GM19238 (cell line): Measurements from ENCODE around the gene SLC19A1.

Experiments
- DNase-seq: peaks from one replicate; pipeline ENCODE4 v3.0.0; 2011; ENCODE audit warnings: low spot score; ENCODE audit not compliant: insufficient read length

Gene SLC19A1

GRCh38 chr21:45542242-45542666, at the start of gene SLC19A1:
SLC19A1 (minus strand) TSS chr21:45542440; CDS start chr21:45537959, 4,481 bp downstream.
- peak; percentile 98 for DNase-seq

GRCh38 chr21:45591619-45592207, 49.5 kb upstream of the SLC19A1 start:
- no peak for DNase-seq

- DNase-seq = peak; percentile 54
Measured at GRCh38 chr21:45590726-45591618, 48.7 kb upstream of the SLC19A1 start.

- DNase-seq = peak; percentile 65
Measured at GRCh38 chr21:45590246-45590725, 48.0 kb upstream of the SLC19A1 start.

- no peak for DNase-seq
Measured at GRCh38 chr21:45589686-45590245, 47.5 kb upstream of the SLC19A1 start.

GRCh38 chr21:45588871-45589491, 46.7 kb upstream of the SLC19A1 start:
- no peak for DNase-seq

GRCh38 chr21:45588086-45588825, 46.0 kb upstream of the SLC19A1 start:
- no peak for DNase-seq

- DNase-seq = no peak
Measured at GRCh38 chr21:45586289-45586858, 44.1 kb upstream of the SLC19A1 start.

GRCh38 chr21:45584786-45585185, 42.5 kb upstream of the SLC19A1 start:
- no peak for DNase-seq

- no peak for DNase-seq
Measured at GRCh38 chr21:45583831-45584509, 41.7 kb upstream of the SLC19A1 start.

GRCh38 chr21:45582128-45582527, 39.9 kb upstream of the SLC19A1 start:
- DNase-seq = no peak

GRCh38 chr21:45581322-45581712, 39.1 kb upstream of the SLC19A1 start:
- DNase-seq = no peak

GRCh38 chr21:45580576-45581321, 38.5 kb upstream of the SLC19A1 start:
- no peak for DNase-seq

- no peak for DNase-seq
Measured at GRCh38 chr21:45580181-45580575, 37.9 kb upstream of the SLC19A1 start.

- no peak for DNase-seq
Measured at GRCh38 chr21:45579383-45580180, 37.3 kb upstream of the SLC19A1 start.

- DNase-seq = no peak
Measured at GRCh38 chr21:45578811-45579381, 36.7 kb upstream of the SLC19A1 start.

GRCh38 chr21:45578176-45578801, 36.0 kb upstream of the SLC19A1 start:
- no peak for DNase-seq

- no peak for DNase-seq
Measured at GRCh38 chr21:45577801-45578175, 35.5 kb upstream of the SLC19A1 start.
